Ectodermal cell (in vitro differentiated cells): Measurements from ENCODE around the gene CCNA1.
A peak's percentile ranks its signal among the peaks of the same experiment; 100 is the strongest.

ENCODE experiments used
- H3K27ac ChIP-seq: 2 replicates; pipeline ENCODE4 v1.7.0; 2013; ENCODE audit warnings: mild to moderate bottlenecking, low read depth, low read length; ENCODE audit not compliant: insufficient read depth, poor library complexity, severe bottlenecking
- H3K27me3 ChIP-seq: 2 replicates; pipeline ENCODE4 v1.7.0; 2013; ENCODE audit warnings: mild to moderate bottlenecking, low read length; ENCODE audit not compliant: insufficient read depth, control insufficient read depth, poor library complexity, severe bottlenecking
- H3K36me3 ChIP-seq: one replicate; pipeline ENCODE4 v1.7.0; 2013; ENCODE audit warnings: low read length; ENCODE audit not compliant: control insufficient read depth, insufficient read depth
- H3K4me1 ChIP-seq: one replicate; pipeline ENCODE4 v1.7.0; 2013; ENCODE audit warnings: low read length; ENCODE audit not compliant: control insufficient read depth, insufficient read depth
- H3K4me3 ChIP-seq: 2 replicates; pipeline ENCODE4 v1.7.0; 2013; ENCODE audit warnings: low read depth, low read length, control low read depth; ENCODE audit not compliant: insufficient read depth
- H3K9me3 ChIP-seq: 2 replicates; pipeline ENCODE4 v1.7.0; 2013; ENCODE audit warnings: mild to moderate bottlenecking, low read length, moderate library complexity; ENCODE audit not compliant: control insufficient read depth
- WGBS, 2 experiments: methylation state at CpG; one replicate each; pipeline ENCODE4 v1.1.7; 2013; ENCODE audit warnings: missing lambda C conversion rate in 2 of 2; 5-methylcytosine and 5-hydroxymethylcytosine counted together

Gene CCNA1

GRCh38 chr13:36421447-36421846 is 10.8 kb upstream of the CCNA1 start:
- Histone ChIP-seq H3K4me1 (no peaks in the 10 kb centered on the region), H3K27ac (no peak overlapping the region), H3K4me3 (no peak overlapping the region), H3K36me3 (no peaks in the 10 kb centered on the region), H3K27me3 (no peaks in the 10 kb centered on the region), H3K9me3 (no peaks in the 10 kb centered on the region)

GRCh38 chr13:36428086-36428485 is 4.2 kb upstream of the CCNA1 start:
- Histone ChIP-seq H3K4me1 (peaks cover 6% of the 10 kb centered on the region), H3K9me3 (no peaks in the 10 kb centered on the region), H3K36me3 (no peaks in the 10 kb centered on the region), H3K27ac (no peak overlapping the region), H3K27me3 (peaks cover 40% of the 10 kb centered on the region), H3K4me3 (no peak overlapping the region)
- 93 to 95% methylated on average over 2 of the region's 2 CpGs for WGBS, 2 experiments

GRCh38 chr13:36430247-36431203 is 1.8 kb upstream of the CCNA1 start:
- Histone ChIP-seq H3K9me3 (no peaks in the 10 kb centered on the region), H3K4me1 (peaks cover 6% of the 10 kb centered on the region), H3K4me3 (no peak overlapping the region), H3K27ac (no peak overlapping the region), H3K27me3 (peaks cover 65% of the 10 kb centered on the region), H3K36me3 (no peaks in the 10 kb centered on the region)
- WGBS, 2 experiments = 30 to 32% methylated on average over 34 of the region's 34 CpGs

- Histone ChIP-seq H3K4me3 (peak overlapping the region; percentile 48), H3K9me3 (no peaks in the 10 kb centered on the region), H3K27ac (no peak overlapping the region)
These were observed 840 bp upstream of the CCNA1 start for GRCh38 chr13:36431204-36432105.

GRCh38 chr13:36436811-36437210 is 4.5 kb downstream of the CCNA1 start:
- no peak overlapping the region for H3K4me3 ChIP-seq
- H3K27me3 ChIP-seq = peaks cover 38% of the 10 kb centered on the region
- no peak overlapping the region for H3K27ac ChIP-seq
- no peaks in the 10 kb centered on the region for H3K36me3 ChIP-seq
- no peaks in the 10 kb centered on the region for H3K9me3 ChIP-seq
- peaks cover 6% of the 10 kb centered on the region for H3K4me1 ChIP-seq
- WGBS, 2 experiments = 89 to 97% methylated on average over 4 of the region's 4 CpGs

More at GRCh38 chr13:36431204-36432105, 840 bp upstream of the CCNA1 start:
- 2% methylated on average over 85 of the region's 85 CpGs for WGBS, 2 experiments
- no peaks in the 10 kb centered on the region for H3K36me3 ChIP-seq
- H3K4me1 ChIP-seq = peaks cover 6% of the 10 kb centered on the region
- peaks cover 65% of the 10 kb centered on the region for H3K27me3 ChIP-seq

GRCh38 chr13:36438594-36439483 is 6.5 kb downstream of the CCNA1 start:
- H3K4me3 ChIP-seq = no peak overlapping the region
- no peaks in the 10 kb centered on the region for H3K4me1 ChIP-seq
- H3K27ac ChIP-seq = no peak overlapping the region
- no peaks in the 10 kb centered on the region for H3K36me3 ChIP-seq
- 92 to 96% methylated on average over 6 of the region's 6 CpGs for WGBS, 2 experiments
- peaks cover 17% of the 10 kb centered on the region for H3K27me3 ChIP-seq
- no peaks in the 10 kb centered on the region for H3K9me3 ChIP-seq

GRCh38 chr13:36445278-36445677 is 13.0 kb downstream of the CCNA1 start:
- WGBS, 2 experiments = 95 to 96% methylated on average over 4 to 5 of the region's 5 CpGs
- no peak overlapping the region for H3K4me3 ChIP-seq
- H3K9me3 ChIP-seq = no peaks in the 10 kb centered on the region
- no peaks in the 10 kb centered on the region for H3K36me3 ChIP-seq
- no peaks in the 10 kb centered on the region for H3K4me1 ChIP-seq
- H3K27me3 ChIP-seq = no peaks in the 10 kb centered on the region
- no peak overlapping the region for H3K27ac ChIP-seq

GRCh38 chr13:36445891-36446351 is 13.6 kb downstream of the CCNA1 start:
- WGBS, 2 experiments = 100% methylated on average over 1 of the region's 2 CpGs

GRCh38 chr13:36447501-36447900 is 15.2 kb downstream of the CCNA1 start:
- Histone ChIP-seq H3K36me3 (no peaks in the 10 kb centered on the region), H3K4me1 (no peaks in the 10 kb centered on the region), H3K9me3 (no peaks in the 10 kb centered on the region), H3K27me3 (no peaks in the 10 kb centered on the region), H3K27ac (no peak overlapping the region), H3K4me3 (no peak overlapping the region)
- WGBS, 2 experiments = 90 to 94% methylated on average over 7 of the region's 7 CpGs

More at GRCh38 chr13:36445891-36446351, 13.6 kb downstream of the CCNA1 start:
- Histone ChIP-seq H3K4me1 (no peaks in the 10 kb centered on the region), H3K27ac (no peak overlapping the region), H3K27me3 (no peaks in the 10 kb centered on the region), H3K36me3 (no peaks in the 10 kb centered on the region), H3K9me3 (no peaks in the 10 kb centered on the region), H3K4me3 (no peak overlapping the region)
